Activated CD8-positive, alpha-beta T cell treated with anti-CD3 and anti-CD28 coated beads for 36 hours (primary cell): ENCODE measurements around the gene HIGD1A. TPM values are rescaled to one million over a fixed set of nuclear protein-coding genes. Genes with fewer than 3 reads are reported as not detected.

Experiments used
- ATAC-seq: fragments of 200-7000 bp; cut with Tn5 transposase; one replicate; pipeline ENCODE4 v1.10.0; 2021; ENCODE audit warnings: mild to moderate bottlenecking, moderate library complexity
- CTCF ChIA-PET: fragments of 350-600 bp; sonication (Branson Sonifier 250); formaldehyde crosslinking; loops from one replicate; lab custom pipeline; 2021; ENCODE audit warnings: antibody characterized with exemption; lab: Charles Lee
- POLR2A ChIA-PET: fragments of 350-600 bp; sonication (Branson Sonifier 250); formaldehyde crosslinking; loops from one replicate; lab custom pipeline; 2021; ENCODE audit warnings: antibody characterized with exemption; lab: Charles Lee
- DNase-seq: peaks from one replicate; pipeline ENCODE4 v3.0.0-alpha.2; 2020
- H3K27ac Mint-ChIP-seq: one replicate; pipeline ENCODE4 v1.8.0; 2021; ENCODE audit warnings: mild to moderate bottlenecking, mixed read lengths
- H3K27me3 Mint-ChIP-seq: one replicate; pipeline ENCODE4 v1.8.0; 2021; ENCODE audit warnings: mixed read lengths
- H3K36me3 Mint-ChIP-seq: one replicate; pipeline ENCODE4 v1.8.0; 2021; ENCODE audit warnings: low read depth, mixed read lengths
- H3K4me1 Mint-ChIP-seq: one replicate; pipeline ENCODE4 v1.8.0; 2021; ENCODE audit warnings: low read depth, mixed read lengths
- H3K4me3 Mint-ChIP-seq: one replicate; pipeline ENCODE4 v1.8.0; 2021; ENCODE audit warnings: mild to moderate bottlenecking, moderate library complexity, mixed read lengths
- H3K9me3 Mint-ChIP-seq: one replicate; pipeline ENCODE4 v1.8.0; 2021; ENCODE audit warnings: mixed read lengths
- intact Hi-C: fragments of 100-400 bp; cut with micrococcal nuclease; formaldehyde crosslinking; loops from one replicate; pipeline ENCODE4 v1.10.0; 2022
- total RNA-seq, 2 experiments: library from RNA; stranded (reverse); gene quantifications; one replicate each; pipeline ENCODE4 v1.2.3, GENCODE V29; 2021
- TF ChIP-seq, protein P1 (sequence below): fragments of 200-600 bp; IDR thresholded peaks from one replicate; pipeline ENCODE4 v1.8.0; 2022; ENCODE audit warnings: antibody characterized with exemption, mild to moderate bottlenecking

Gene HIGD1A
- total RNA-seq, 2 experiments from 2014 or later: 58.4 to 60.5 TPM

- CTCF ChIA-PET: interaction anchor here (1.0 to 1.6 kb wide), 5 partner anchors 8 to 13 kb away, joined by 3 to 4 read pairs (median 3); no protein-coding TSS in a partner anchor
- POLR2A ChIA-PET: no interaction called here
- ATAC-seq (no peak), DNase-seq (no peak)
- intact Hi-C loops: no loop called here
- Mint-ChIP-seq H3K36me3 (no peaks in the 10 kb centered on the region), H3K4me1 (no peaks in the 10 kb centered on the region), H3K9me3 (no peaks in the 10 kb centered on the region), H3K27ac (no peak overlapping the region), H3K27me3 (no peaks in the 10 kb centered on the region), H3K4me3 (no peak overlapping the region)
- TF ChIP-seq, protein P1, sequence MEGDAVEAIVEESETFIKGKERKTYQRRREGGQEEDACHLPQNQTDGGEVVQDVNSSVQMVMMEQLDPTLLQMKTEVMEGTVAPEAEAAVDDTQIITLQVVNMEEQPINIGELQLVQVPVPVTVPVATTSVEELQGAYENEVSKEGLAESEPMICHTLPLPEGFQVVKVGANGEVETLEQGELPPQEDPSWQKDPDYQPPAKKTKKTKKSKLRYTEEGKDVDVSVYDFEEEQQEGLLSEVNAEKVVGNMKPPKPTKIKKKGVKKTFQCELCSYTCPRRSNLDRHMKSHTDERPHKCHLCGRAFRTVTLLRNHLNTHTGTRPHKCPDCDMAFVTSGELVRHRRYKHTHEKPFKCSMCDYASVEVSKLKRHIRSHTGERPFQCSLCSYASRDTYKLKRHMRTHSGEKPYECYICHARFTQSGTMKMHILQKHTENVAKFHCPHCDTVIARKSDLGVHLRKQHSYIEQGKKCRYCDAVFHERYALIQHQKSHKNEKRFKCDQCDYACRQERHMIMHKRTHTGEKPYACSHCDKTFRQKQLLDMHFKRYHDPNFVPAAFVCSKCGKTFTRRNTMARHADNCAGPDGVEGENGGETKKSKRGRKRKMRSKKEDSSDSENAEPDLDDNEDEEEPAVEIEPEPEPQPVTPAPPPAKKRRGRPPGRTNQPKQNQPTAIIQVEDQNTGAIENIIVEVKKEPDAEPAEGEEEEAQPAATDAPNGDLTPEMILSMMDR: no peak
Measured at GRCh38 chr3:42734263-42734860, 69.9 kb downstream of the HIGD1A start.

GRCh38 chr3:42733501-42734262 is 70.6 kb downstream of the HIGD1A start:
- ATAC-seq (no peak), DNase-seq (no peak)
- intact Hi-C loops: no loop called here
- Mint-ChIP-seq H3K27me3 (no peaks in the 10 kb centered on the region), H3K4me1 (no peaks in the 10 kb centered on the region), H3K9me3 (no peaks in the 10 kb centered on the region), H3K4me3 (no peak overlapping the region), H3K27ac (no peak overlapping the region), H3K36me3 (no peaks in the 10 kb centered on the region)
- POLR2A ChIA-PET: no interaction called here
- TF ChIP-seq, protein P1: no peak
- CTCF ChIA-PET: interaction anchor here (1.0 to 1.6 kb wide), 3 partner anchors 9 to 14 kb away, joined by 3 to 4 read pairs (median 4); no protein-coding TSS in a partner anchor

Other genes with a start within 250 kb of the HIGD1A start
- gene SEC22C, start 222.5 kb downstream of the HIGD1A start, total RNA-seq: 10 to 100 TPM; 35.0 to 35.7 TPM
- 10 to 100 TPM; 56.9 to 59.6 TPM for gene SS18L2, start 213.6 kb downstream of the HIGD1A start, total RNA-seq
- 10 to 100 TPM; 63.4 to 65.9 TPM for gene NKTR, start 203.8 kb downstream of the HIGD1A start, total RNA-seq
- under 1 TPM; 0.43 to 0.45 TPM for gene ZBTB47, start 150.8 kb downstream of the HIGD1A start, total RNA-seq
- not detected for gene KLHL40, start 119.0 kb downstream of the HIGD1A start, total RNA-seq
- gene HHATL, start 101.7 kb downstream of the HIGD1A start, total RNA-seq: not detected
- gene CCDC13, start 31.2 kb downstream of the HIGD1A start, total RNA-seq: under 1 TPM in 1 of 2 experiments, not detected in 1; 0.29 TPM
- gene ACKR2, start 5.0 kb upstream of the HIGD1A start, total RNA-seq: 1 to 10 TPM; 1.2 to 1.4 TPM
- gene CYP8B1, start 71.4 kb upstream of the HIGD1A start, total RNA-seq: not detected
- 1 to 10 TPM; 2.1 to 3.2 TPM for gene ZNF662, start 101.7 kb upstream of the HIGD1A start, total RNA-seq
- gene GASK1A, start 174.8 kb upstream of the HIGD1A start, total RNA-seq: under 1 TPM in 1 of 2 experiments, not detected in 1; 0.11 TPM